Vagina (tissue), 2 donors: ENCODE data around the gene PPIL6.

Experiments
- CTCF ChIP-seq, 3 experiments: fragments of 450-650 bp in 2 of 3; fragments of 200-600 bp in 1 of 3; sonication (generic) in 1 of 3; IDR thresholded peaks; one replicate each; pipeline ENCODE4 v1.5.1; 2017 to 2019; ENCODE audit warnings: antibody characterized with exemption in 3 of 3, mild to moderate bottlenecking in 2 of 3, moderate library complexity in 2 of 3
- POLR2A ChIP-seq, 2 donors: fragments of 450-650 bp; IDR thresholded peaks; one replicate each; pipeline ENCODE4 v1.6.1; 2017; ENCODE audit warnings: antibody characterized with exemption in 2 of 2, mild to moderate bottlenecking in 2 of 2, moderate library complexity in 2 of 2
- POLR2AphosphoS5 ChIP-seq, 2 donors: sonication (generic); formaldehyde crosslinking; IDR thresholded peaks; one replicate each; pipeline ENCODE4 v1.9.0; 2017; ENCODE audit warnings: antibody characterized with exemption in 2 of 2, mild to moderate bottlenecking in 2 of 2, low read depth in 1 of 2; ENCODE audit not compliant: insufficient read depth in 1 of 2

- no peak for TF ChIP-seq CTCF (IDR thresholded peaks at IDR 0.05)
- no peak for TF ChIP-seq POLR2A (IDR thresholded peaks at IDR 0.05)
- no peak for TF ChIP-seq POLR2AphosphoS5 (IDR thresholded peaks at IDR 0.05; ENCODE audit: insufficient read depth in 1 of 2, low read depth in 1 of 2)
Measured at GRCh38 chr6:109342506-109342905, 97.9 kb downstream of the PPIL6 start.
